ENCODE measurements around the gene SMG6.

The SMG6 gene

DNA sequence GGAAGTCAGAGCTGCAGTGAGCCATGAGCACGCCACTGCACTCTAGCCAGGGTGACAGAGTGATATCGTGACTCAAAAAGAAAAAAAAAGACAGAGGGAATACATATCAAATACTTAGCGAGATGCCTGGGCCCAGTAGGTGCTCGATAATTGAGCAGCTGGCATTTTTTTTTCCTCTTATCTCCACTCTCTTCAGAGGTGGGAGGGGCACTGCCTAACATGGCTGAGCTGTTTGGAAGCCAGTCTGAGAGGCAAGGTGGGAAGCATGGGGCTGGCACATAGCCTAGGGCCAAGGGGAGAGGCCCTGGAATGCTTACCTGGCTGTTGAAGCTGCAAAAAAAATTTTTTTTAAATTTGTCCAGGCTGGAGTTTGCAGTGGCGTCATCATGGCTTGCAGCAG lies 210.2 kb downstream of the SMG6 start:
- no peak for DNase-seq

DNA sequence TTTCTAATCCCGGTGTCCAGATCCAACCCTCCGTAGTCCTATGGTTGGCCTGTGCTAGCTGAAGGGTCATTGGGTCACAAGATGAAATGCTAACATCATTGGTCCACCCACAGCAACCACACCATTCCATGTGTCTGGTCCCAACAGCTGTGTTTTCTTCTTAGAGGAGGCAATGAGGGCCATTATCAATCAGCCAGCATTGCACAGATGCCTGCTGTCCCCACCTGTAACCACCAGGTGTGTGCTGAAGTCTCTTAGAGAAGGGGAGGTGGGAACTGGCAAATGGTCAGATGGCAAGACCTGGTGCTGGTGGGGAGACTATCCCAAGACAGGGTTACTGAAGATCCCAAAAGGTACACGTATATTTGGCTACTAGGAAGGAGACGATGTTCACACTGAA lies 211.3 kb downstream of the SMG6 start:
- DNase-seq: no peak

DNA sequence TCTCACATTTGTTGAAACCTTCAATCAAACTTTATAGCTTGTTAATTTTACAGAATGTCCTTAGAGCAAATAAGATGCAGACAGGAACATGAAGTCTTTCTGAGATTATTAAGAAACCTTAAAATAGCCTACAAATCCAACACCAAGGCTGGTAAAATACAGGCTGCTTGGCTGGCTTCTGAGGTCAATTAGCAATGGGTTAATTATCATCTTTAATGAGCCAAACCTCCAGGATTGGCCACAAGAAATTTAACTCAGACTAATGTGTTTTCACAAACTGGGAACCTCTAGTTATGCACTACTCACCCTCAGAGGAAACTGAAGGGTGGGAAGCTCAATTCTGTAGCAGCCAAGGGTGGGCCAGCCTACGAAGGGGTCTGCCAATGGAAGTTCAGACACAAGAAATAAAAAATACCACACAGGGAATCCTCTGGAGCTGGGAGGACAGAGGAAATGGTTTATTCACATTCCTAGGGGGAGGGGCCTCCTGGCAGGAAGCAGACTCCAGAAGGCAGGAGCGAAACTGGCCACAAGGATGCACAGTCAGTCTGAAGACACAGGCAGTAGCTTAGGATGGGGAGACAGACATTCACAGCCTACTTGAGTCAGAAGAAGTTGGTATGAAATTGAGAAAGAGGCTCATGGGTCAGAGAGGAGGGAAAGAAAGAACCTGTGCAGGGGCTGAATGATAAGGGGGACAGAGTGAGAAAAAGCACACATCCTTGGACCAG lies 212.6 kb downstream of the SMG6 start:
- no peak for DNase-seq

GRCh38 chr17:2090210-2090641 lies 213.4 kb downstream of the SMG6 start:
- DNase-seq: no peak

GRCh38 chr17:2089021-2089422 lies 214.6 kb downstream of the SMG6 start:
- no peak for DNase-seq

DNA sequence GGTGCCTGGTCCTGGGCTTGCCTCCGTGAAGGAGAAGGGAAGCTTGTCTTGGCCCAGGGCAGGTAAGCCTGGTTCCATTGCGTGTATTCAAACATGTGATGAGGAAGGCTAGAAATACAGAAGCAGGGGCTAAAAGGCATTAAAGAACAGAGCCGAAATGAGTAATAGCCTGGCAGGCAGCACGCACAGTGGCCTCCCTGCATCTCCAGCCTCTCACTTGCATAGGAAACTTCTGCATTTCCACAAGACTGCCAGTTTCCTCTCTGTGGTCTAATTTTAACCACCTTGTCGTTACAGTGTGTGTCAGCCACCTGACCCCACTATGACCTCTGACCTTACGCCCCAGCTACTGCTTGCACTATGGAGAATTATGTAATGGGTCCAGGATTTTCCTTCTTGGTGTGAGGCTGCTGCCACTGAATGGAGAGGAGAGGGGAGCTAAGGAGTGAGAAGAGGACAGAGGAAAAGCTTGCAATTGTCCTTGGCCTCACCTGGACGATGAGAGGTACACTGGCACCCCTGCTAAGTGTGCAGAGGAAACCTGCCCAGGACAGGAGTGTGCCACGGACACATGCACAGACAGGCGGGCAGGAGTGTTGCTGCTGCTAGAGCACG lies 215.9 kb downstream of the SMG6 start:
- no peak for DNase-seq

DNA sequence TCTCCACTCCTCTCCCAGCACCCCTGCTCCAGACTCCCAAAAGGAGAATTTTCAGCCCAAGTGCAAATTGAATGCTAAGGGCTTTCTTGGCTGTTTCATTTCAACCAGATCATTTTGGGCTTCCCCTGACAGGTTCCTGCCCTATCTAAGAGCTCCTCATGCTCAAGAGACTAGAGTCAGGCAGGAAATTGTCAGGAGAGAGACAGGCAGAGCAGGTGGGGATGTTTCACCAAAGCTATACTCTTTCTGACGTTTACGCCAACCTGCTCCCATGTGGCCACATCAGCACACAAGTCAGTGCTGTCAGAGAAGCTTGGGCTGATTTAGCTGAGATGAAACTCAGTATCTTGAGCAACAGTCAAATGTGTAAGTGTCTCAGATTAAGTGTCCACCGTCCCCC lies 217.3 kb downstream of the SMG6 start:
- no peak for DNase-seq

DNA sequence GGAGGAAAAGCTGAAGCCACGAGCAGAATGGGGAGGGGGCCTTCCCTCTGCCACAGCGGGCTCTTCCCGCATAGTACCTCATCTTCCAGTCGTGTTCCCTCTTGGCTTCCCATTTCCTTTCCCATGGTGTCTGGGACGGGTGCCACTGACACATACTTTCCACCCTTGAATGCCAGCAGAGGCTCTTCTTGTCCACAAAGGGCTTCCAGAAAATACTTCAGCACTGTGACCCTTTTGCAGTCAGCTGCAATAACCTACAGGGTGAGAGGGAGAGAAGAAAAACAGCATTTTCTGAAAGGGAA lies 218.0 kb downstream of the SMG6 start:
- DNase-seq: no peak

GRCh38 chr17:2084766-2085647 lies 218.6 kb downstream of the SMG6 start:
- no peak for DNase-seq

DNA sequence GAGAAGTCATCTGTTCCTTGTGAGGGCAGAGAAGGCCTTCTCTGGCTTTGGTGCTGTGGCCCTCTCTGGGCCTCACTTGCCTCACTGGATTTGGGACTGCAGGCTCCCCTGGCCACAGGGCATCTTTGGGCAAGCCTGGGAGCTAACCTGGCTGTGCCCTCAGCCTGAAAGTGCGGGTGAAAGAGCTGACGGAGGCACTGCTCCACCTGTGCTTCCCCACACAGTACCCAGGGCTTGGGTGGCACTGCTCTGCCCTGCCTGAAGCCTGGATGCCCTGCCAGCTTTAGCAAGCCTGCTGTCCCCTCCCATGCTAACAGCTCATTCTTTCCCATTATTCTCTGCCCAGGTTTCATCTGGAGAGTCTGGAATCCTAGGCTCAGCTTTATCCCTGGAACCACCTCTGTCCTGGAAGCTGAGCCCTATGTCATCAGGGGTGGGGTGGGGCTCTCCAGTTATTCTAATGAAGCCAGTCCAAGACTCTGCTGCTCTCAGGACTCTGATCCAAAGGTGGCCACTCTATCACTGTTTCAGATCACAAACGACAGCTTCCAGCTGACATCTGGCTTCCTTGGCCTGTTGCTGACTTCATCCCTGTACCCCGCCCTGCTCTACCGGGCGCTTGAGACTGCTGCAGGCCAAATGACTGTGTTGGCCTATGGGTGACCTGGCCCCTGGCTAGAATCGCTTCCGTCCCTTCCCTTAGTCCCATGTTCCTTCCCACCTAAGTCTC lies 219.4 kb downstream of the SMG6 start:
- no peak for DNase-seq

DNA sequence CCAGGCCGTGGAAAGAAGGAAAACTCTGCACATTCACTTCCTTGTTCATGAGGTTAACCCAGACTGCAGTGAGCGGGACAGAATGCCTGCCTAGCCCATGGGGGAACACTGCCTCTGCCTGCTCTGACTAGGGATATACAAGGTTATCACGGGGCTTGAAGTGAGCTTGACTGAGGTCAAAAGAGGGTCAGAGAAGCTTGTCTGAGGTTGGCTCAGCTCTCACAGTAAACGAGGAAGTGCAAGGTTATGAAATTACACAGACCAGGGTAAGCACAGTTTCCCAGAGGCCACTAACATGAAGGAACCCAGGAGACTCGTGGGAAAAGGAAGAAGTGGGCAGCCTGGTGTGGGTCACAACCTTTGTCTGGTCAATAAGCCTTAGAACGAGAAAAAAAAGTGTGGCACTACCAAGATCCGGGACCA lies 220.0 kb downstream of the SMG6 start:
- DNase-seq: no peak

- DNase-seq: no peak
Observed at GRCh38 chr17:2082003-2082781, 221.4 kb downstream of the SMG6 start.

GRCh38 chr17:2081564-2081963 lies 222.0 kb downstream of the SMG6 start:
- DNase-seq: no peak

DNA sequence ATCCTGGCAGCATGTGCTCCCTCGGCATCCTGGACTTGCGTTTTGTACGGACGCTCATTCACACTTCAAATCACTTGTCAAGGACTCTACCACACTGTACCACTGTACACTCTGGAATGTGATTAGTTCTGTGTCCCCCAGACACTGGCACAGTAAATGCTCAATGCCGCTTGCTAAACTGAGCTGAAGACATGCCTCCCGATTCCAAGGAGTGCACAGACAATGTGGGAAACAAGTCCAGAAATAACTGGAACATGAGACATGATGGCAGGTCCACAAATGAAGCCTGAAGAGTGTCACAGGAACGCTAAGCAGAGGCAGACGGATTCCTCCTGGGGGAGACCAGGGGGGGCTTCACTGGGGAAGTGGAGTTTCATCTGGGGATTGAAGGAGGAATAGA lies 226.5 kb downstream of the SMG6 start:
- DNase-seq: no peak

DNA sequence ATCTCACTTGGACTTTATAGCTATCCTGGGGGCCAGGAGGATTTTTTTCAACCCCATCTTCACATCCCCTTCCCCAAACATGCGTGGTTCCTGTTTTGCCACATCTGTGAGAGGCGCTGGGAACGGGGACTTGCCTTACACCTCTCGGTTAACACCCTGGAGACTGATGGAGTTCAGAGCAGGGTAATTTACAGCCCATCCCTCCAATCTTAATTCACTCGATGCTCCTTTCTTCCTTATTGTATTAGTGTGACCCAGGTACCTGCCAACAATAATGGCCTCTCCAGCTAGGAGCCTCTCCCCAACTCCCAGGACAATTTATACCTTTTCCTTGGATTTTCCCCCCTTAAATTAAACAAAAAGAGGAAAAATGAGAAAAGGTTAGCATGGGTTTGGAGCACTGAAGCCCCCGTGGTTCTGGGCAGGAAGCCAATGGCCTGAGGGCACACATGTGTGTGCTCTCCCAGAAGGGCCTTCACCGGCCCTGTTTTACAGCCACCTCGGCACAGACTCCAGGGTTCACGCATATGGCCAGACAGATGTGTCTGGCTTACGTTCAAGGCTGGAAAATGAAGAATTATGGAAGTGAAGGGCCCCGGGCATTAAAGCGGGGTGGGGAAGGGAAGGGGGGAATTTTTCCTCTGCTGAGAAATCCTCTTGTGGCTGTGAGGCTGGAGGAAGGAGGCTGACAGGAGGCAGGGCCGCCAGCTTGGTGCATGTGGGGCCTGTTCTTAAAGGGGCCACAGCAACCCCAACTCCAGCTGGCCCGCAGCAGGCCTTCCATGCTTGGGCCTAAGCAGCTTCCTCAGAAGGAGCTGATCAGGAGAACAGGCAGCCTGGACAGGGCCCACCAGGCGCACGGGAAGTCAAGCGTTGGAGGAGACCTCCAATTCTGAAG lies 227.2 kb downstream of the SMG6 start:
- no peak for DNase-seq

GRCh38 chr17:2075336-2076086 lies 228.1 kb downstream of the SMG6 start:
- no peak for DNase-seq

- no peak for DNase-seq
Observed at GRCh38 chr17:2074919-2075318, 228.7 kb downstream of the SMG6 start.

GRCh38 chr17:2071455-2072281 lies 231.9 kb downstream of the SMG6 start:
- no peak for DNase-seq

- no peak for DNase-seq
Observed at GRCh38 chr17:2071024-2071385, 232.6 kb downstream of the SMG6 start.
